WTC11 (cell line): ENCODE measurements around the gene JAZF1.

Experiments used
- TF ChIP-seq, protein P1 (sequence below): sonication (generic); formaldehyde crosslinking; IDR thresholded peaks from 2 replicates; pipeline ENCODE4 v1.8.0; 2022; ENCODE audit warnings: mild to moderate bottlenecking, missing genetic modification reagents
- TF ChIP-seq, protein P2 (sequence below): fragments of 200-600 bp; IDR thresholded peaks from 2 replicates; pipeline ENCODE4 v1.8.0; 2022; ENCODE audit warnings: antibody characterized with exemption
- TF ChIP-seq, protein P3 (sequence below): sonication (generic); formaldehyde crosslinking; IDR thresholded peaks from 2 replicates; pipeline ENCODE4 v1.8.1; 2023; ENCODE audit warnings: mild to moderate bottlenecking, missing genetic modification reagents, moderate library complexity

DNA sequence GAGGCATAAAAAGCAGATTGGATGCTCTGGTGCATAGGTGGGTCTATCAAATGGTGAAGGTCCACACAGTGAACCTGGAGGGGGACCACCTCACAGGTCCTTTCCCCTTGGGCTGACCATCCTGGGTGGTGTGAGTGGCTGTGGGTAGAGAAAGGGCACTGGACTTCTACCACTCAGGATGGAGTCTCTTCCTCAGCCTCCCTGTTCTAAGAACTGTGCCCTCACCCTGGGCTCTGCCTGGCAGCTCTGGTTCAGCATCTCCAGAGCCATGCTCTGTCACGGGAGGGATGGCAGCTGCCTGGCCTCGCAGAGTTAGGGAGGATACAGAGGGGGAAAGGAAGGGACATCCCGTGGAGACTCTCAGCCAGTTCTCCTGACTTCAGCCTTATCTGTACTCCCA is 318.8 kb downstream of the JAZF1 start:
- TF ChIP-seq, protein P1, sequence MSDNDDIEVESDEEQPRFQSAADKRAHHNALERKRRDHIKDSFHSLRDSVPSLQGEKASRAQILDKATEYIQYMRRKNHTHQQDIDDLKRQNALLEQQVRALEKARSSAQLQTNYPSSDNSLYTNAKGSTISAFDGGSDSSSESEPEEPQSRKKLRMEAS (CRISPR knock-in tag): no peak
- TF ChIP-seq, protein P2, sequence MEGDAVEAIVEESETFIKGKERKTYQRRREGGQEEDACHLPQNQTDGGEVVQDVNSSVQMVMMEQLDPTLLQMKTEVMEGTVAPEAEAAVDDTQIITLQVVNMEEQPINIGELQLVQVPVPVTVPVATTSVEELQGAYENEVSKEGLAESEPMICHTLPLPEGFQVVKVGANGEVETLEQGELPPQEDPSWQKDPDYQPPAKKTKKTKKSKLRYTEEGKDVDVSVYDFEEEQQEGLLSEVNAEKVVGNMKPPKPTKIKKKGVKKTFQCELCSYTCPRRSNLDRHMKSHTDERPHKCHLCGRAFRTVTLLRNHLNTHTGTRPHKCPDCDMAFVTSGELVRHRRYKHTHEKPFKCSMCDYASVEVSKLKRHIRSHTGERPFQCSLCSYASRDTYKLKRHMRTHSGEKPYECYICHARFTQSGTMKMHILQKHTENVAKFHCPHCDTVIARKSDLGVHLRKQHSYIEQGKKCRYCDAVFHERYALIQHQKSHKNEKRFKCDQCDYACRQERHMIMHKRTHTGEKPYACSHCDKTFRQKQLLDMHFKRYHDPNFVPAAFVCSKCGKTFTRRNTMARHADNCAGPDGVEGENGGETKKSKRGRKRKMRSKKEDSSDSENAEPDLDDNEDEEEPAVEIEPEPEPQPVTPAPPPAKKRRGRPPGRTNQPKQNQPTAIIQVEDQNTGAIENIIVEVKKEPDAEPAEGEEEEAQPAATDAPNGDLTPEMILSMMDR: no peak
- TF ChIP-seq, protein P3, sequence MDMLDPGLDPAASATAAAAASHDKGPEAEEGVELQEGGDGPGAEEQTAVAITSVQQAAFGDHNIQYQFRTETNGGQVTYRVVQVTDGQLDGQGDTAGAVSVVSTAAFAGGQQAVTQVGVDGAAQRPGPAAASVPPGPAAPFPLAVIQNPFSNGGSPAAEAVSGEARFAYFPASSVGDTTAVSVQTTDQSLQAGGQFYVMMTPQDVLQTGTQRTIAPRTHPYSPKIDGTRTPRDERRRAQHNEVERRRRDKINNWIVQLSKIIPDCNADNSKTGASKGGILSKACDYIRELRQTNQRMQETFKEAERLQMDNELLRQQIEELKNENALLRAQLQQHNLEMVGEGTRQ (CRISPR knock-in tag): no peak
